ENCODE data around the gene FBXL7.

Gene FBXL7

GRCh38 chr5:15483351-15484097 lies 16.5 kb upstream of the FBXL7 start:
- DNase-seq (ENCODE audit: extremely low spot score), result no peak
- no peak for TF ChIP-seq CTCF (IDR thresholded peaks at IDR 0.05; ENCODE audit: control extremely low read depth, extremely low read depth, low read depth, missing control alignments)
- ChIA-PET CTCF (no interaction called here), POLR2A (no interaction called here)

GRCh38 chr5:15487228-15487627 lies 12.8 kb upstream of the FBXL7 start:
- POLR2A ChIA-PET, result no interaction called here
- TF ChIP-seq CTCF (IDR thresholded peaks at IDR 0.05; ENCODE audit: control extremely low read depth, extremely low read depth, low read depth, missing control alignments), result no peak

GRCh38 chr5:15489571-15490235 lies 10.3 kb upstream of the FBXL7 start:
- TF ChIP-seq CTCF (IDR thresholded peaks at IDR 0.05; ENCODE audit: control extremely low read depth, extremely low read depth, low read depth, missing control alignments), result no peak
- ChIA-PET CTCF (no interaction called here), POLR2A (no interaction called here)
- DNase-seq (ENCODE audit: extremely low spot score), result no peak

More at GRCh38 chr5:15487228-15487627, 12.8 kb upstream of the FBXL7 start:
- CTCF ChIA-PET, result interaction anchor here (0.8 kb wide), 1 partner anchor 17 kb away, joined by 3 read pairs; no protein-coding TSS in a partner anchor
- DNase-seq (ENCODE audit: extremely low spot score), result no peak

- no peak for DNase-seq (ENCODE audit: extremely low spot score)
- POLR2A ChIA-PET, result no interaction called here
- CTCF ChIA-PET, result no interaction called here
- no peak for TF ChIP-seq CTCF (IDR thresholded peaks at IDR 0.05; ENCODE audit: control extremely low read depth, extremely low read depth, low read depth, missing control alignments)
Measured at GRCh38 chr5:15492545-15492944, 7.4 kb upstream of the FBXL7 start.

GRCh38 chr5:15493501-15493900 lies 6.5 kb upstream of the FBXL7 start:
- no peak for DNase-seq (ENCODE audit: extremely low spot score)
- ChIA-PET CTCF (interaction anchor here (1.9 kb wide), 1 partner anchor 16 kb away, joined by 6 read pairs; no protein-coding TSS in a partner anchor), POLR2A (no interaction called here)
- TF ChIP-seq CTCF (IDR thresholded peaks at IDR 0.05; ENCODE audit: control extremely low read depth, extremely low read depth, low read depth, missing control alignments), result no peak

- POLR2A ChIA-PET, result no interaction called here
- no peak for TF ChIP-seq CTCF (IDR thresholded peaks at IDR 0.05; ENCODE audit: control extremely low read depth, extremely low read depth, low read depth, missing control alignments)
- CTCF ChIA-PET, result interaction anchor here (1.1 to 1.8 kb wide), 2 partner anchors 10 kb away, joined by 3 to 5 read pairs; no protein-coding TSS in a partner anchor
- no peak for DNase-seq (ENCODE audit: extremely low spot score)
Measured at GRCh38 chr5:15495026-15495425, 5.0 kb upstream of the FBXL7 start.
